ENCODE data around the gene LDHAL6A.
A peak's percentile ranks its signal among the peaks of the same experiment; 100 is the strongest.
"Not testable (repeated sequence)": the region's sequence is repeated elsewhere in the genome, so short reads cannot be mapped to it uniquely, and the experiment has no call there.

Gene LDHAL6A

DNA sequence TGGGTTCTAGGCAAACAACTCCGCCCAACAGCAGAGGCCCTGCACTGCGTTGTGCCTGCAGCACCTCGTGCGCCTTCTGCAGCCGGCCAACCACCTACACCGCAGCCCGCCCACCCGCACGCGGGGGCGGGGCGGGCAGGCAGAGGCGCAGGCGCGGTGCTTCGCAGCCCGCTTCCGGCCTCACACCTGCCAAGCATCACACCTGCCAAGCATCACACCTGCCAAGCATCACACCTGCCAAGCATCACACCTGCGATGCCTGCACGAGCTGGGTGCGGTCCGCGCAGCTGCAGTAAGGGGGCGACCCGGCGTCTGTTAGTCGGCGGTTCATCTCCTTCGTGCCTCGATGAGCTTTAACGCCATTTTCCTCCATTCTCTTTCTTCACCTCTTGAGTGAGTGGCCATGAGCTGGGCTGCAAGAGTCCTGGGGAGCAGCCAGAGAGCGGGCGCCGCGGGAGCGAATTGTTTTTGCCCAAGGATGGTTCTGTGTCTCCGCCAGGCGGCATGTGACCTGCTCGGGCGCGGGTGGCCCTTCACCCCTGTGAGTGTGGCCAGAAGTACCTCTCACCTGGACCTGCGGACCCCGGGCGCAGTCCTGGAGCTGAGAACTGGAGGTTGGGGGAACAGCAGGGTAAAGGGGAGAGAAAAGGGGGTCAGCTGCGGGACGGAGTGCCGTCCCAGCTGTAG is at the start of gene LDHAL6A:
Gene LDHAL6A, plus strand, starts transcription at position 171 of the 687 bp plus-strand sequence. CDS start 825 bp downstream, outside the sequence.
- DNase-seq: no peak

DNA sequence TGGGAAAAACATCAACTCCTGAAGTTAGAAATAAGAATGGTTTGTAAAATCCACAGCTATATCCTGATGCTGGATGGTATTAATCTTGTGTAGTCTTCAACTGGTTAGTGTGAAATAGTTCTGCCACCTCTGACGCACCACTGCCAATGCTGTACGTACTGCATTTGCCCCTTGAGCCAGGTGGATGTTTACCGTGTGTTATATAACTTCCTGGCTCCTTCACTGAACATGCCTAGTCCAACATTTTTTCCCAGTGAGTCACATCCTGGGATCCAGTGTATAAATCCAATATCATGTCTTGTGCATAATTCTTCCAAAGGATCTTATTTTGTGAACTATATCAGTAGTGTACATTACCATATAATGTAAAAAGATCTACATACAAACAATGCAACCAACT is 48.3 kb upstream of the LDHAL6A start:
- not testable (repeated sequence) for DNase-seq

DNA sequence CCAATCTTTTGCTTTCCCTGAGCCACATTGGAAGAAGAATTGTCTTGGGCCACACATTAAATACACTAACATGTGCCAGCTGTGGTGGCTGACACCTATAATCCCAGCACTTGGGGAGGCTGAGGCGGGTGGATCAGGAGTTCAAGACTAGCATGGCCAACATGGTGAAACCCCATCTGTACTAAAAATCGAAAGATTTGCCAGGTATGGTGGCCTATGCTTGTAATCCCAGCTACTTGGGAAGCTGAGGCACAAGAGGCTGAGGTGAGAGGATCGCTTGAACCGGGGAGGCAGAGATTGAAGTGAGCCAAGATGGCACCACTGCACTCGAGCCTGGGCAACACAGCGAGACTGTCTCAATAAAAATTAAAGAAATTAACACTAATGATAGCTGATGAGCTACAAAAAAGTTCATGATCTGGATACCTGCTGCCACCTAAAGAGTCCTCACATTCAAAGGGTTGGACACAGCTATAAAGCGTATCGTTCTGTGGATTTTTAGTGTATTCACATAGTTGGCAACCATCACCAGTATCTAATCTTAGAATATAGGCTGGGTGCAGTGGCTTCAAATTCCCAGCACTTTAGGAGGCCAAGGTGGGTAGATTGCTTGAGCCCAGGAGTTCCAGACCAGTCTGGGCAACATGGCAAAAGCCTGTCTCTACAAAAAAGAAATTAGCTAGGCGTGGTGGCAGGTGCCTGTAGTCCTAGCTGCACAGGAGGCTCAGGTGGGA is 46.9 kb upstream of the LDHAL6A start:
- DNase-seq: no peak

DNA sequence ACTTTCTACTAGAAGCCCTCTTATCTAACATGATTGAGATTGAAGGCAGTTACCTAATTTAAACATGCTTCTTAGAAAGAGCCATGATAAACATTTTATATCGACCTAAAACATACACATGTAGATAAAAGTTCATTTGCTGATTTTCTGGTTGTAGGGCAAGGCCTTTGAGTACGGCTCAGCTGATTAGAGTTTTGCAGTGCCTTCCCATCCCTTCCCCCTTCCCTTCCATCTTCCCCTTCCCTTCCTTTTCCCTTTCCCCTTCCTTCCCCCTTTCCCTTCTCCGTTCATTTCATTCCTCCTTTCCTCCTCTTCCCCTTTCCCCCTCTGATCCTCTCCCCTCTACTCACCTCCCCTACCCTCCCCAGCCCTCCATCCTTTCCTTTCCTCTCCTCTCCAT is 39.2 kb upstream of the LDHAL6A start:
- DNase-seq: no peak

DNA sequence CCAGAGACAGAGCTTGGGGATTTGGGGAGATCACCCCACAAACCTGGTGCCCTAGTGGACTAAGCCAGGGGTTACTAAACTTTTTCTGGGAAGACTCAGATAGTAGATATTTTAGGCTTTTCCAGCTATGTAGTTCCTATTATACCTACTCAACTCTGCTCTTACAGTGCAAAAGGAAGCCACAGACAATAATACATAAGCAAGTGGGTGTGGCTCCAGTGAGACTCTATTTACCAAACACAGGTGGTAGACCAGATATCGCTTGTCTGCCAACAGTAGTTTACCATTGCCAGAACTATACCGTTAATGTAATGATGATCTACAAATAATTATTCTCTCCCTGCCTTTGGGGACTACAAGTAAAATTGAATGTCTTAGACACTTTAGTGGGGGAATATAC is 36.6 kb upstream of the LDHAL6A start:
- DNase-seq: peak in 1 of 2 experiments; percentile 6

DNA sequence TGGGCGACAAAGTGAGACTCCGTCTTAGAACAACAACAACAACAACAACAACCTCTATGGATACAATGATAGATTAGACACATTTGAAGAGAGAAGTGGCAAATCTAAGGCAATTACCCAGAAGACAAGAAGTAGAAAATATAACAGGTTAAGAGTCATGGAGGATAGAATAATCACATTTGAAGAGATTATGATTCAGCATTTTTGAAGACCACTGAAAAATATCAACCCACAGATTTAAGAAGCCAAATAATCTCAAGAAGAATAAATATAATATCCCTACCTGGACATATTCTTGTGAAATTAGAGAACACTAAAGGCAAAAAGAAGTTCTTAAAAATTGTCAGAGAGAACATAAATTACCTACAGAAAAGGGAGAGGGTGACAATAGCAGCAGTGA is 35.6 kb upstream of the LDHAL6A start:
- no peak for DNase-seq

DNA sequence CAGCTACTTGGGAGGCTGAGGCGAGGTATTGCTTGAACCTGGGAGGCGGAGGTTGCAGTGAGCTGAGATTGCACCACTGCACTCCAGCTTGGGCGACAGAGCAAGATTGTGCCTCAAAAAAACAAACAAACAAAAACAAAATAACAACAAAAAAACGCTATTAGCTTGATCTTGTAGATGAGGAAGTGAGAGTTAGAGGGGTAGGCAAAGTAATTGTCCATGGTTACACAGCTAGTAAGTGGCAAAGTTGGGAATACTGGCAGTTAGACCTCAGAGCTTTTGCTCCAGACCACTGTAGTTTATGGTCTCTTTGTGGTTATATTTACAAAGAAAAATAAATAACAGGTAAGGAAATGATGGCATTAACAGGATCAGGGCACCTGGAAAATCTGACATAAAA is 28.4 kb upstream of the LDHAL6A start:
- no peak for DNase-seq

DNA sequence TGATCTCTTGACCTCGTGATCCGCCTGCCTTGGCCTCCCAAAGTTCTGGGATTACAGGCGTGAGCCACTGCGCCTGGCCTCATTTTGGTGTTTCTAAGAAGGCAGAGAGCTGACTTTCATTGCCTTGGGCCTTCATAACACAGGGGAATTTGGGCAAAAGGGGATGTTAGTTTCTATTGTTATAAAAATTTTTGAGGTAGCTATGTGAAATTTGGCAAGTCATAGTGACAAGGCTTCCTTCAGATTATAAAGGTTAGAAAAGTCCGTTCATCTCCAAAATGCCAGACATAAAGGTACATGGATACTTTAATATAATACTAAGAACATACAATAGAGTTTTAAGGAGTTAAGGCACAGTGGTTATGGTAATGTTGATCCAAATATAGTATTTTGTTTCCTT is 26.3 kb upstream of the LDHAL6A start:
- no peak for DNase-seq

DNA sequence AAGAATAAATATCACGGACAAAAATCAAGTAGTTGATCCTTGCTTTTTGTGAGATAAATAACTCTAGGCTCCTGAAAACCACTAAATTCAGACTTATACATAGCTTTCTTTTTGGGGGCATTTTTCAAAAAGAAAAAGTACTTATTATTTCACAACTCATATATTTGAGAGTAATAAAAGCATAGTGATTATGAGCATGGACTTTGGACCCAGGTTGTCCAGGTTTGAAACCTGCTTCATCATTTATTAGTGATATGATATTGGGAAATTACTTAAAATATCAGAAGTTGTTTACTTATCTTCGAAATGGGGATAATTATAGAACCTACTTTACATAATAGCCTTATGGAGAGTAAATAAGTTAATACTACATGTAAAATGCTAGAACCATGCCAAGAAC is 17.0 kb upstream of the LDHAL6A start:
- no peak for DNase-seq

DNA sequence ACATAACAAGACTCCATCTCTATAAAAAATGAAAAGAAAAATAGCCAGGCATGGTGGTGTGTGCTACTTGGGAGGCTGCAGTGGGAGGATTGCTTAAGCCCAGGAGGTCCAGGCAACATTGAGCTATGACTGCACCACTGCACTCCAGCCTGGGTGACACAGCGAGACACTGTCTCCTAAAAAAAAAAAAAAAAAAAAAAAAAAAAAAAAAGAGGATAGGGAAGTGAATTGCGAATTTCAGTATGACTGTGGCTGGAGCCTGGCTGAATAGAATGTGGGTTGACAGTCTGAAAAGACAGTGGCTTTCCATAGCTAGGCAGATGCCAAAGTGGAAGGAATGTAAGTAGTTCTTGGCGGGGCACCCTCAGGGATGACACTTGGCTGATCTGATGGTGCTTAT is 6.4 kb upstream of the LDHAL6A start:
- no peak for DNase-seq

DNA sequence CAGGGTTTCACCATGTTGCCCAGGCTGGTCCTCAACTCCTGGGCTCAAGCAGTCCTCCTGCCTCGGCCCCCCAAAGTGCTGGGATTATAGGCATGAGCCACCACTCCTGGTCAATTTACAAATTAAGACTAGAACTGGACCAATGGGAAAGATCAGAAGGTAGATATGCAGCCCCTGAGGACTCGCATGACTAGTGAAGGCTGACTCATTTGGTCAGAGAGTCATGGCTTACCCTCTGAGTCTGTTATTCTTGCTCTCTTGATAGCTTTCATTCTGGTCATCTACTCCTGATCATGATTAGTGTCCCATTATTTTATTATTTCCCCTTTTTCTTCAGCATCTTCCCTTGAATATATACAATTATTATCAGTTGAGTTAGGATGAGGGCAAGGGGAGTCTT is 2.7 kb upstream of the LDHAL6A start:
- no peak for DNase-seq

DNA sequence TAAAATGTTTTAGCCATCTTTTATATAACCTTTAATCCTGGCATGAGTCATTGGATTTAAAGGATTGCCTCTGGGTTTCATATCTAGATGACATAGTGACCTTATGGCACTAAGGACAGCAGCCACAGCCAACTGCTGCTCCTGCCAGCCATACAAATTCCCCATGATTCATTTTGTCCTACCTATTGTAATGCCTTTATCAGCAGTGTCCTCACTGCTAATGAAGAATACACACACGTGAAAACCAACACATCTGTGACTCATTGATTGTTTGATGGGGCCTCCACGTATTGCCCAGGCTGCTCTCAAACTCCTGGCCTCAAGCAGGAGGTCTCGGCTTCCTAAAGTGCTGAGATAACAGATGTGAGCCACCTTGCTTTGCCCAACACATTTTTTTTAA is 1.8 kb downstream of the LDHAL6A start:
- no peak for DNase-seq

DNA sequence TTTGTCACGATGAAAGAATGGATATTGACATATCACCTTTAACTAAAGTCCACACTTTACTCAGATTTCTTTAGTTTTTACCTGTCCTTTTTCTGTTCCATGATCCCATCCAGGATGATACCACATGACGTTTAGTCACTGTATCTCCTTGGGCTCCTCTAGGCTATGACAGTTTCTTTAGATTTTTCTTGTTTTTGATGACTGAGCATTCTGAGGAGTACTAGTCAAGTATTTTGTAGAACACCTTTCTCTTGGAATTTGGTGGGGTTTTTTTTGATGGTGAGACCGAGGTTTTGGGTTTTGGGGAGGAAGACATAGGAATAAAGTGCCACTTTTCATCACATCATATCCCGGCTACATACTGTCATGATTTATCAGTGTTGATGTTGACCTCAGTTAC is 4.0 kb downstream of the LDHAL6A start:
- DNase-seq: no peak

DNA sequence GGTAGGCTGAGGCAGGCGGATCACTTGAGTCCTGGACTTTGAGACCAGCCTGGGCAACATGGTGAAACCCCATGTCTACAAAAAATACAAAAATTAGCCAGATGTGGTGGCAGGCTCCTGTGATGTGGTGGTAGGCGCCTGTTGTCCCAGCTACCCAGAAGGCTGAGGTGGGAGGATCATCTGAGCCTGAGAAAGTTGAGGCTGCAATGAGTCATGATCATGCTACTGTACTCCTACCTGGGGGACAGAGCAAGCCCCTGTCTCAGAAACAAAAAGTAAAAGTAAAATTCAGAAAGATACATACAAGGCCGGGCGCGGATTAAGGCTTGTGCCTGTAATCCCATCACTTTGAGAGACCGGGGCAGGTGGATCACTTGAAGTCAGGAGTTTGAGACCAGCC is 6.3 kb downstream of the LDHAL6A start:
- DNase-seq: no peak

DNA sequence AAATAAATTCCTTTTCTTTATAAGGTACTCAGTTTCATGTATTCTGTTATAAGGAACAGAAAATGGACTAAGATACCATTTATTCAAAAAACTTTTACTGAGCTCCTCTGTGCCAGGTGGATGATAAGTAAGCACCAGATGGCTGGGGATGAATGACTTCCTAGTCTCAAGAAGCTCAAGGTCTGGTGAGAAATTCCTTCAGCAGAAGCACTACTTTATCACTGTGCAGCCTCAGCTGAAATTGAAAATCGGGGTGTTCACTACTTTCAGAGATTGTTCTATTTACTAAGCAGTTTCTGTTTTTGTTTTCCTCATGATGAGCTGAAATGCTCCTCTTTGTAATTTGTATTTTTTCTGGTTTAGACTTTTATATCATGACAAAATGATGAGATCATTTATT is 7.8 kb downstream of the LDHAL6A start:
- DNase-seq: no peak

DNA sequence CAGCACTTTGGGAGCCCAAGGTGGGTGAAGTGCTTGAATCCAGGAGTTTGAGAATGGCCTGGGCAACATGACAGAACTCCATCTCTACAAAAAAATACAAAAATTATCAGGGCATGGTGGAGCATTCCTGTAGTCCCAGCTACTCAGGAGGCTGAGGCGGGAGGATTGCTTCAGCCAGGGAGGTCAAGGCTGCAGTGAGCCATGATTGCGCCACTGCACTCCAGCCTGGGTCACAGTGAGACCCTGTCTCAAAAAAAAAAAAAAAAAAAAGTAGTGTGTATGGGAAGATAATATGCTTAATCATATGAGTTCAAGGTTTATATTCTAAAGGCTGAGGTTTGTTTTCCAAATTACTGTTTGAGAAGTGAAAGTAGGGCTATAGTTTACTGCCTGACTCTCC is 10.7 kb downstream of the LDHAL6A start:
- DNase-seq: no peak

DNA sequence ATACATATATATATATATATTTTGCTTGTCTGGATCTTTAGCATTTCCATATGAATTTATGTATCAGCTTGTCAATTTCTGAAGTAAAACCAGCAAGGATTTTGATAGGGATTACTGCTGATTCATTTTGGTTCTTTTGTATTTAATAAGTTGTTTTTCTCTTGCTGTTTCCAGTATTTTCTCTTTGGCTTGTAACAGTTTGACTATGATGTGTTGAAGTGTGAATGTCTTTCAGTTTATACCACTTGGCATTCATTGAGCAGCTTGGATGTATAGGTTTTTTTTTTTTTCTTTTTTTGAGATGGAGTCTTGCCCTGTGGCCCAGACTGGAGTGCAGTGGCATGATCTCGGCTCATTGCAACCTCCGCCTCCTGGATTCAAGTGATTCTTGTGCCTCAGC is 12.4 kb downstream of the LDHAL6A start:
- DNase-seq: no peak

DNA sequence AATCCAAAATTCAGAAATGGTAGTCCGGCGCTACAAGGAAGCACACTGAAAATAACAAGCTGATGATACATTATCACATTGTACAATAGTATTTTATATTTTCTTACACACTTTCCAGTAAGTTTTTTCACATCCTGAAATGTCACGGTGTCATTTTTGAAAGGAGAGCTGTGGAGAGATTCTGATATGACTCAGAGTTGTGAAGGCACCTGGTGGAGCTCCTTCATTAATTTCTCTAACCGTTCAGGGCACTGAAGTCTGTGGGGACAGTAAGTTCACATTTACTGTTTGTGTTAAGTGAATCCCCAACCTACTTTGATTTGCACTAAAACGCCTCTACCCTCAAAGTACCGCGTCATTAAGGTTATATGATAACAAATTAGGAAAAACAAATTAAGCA is 13.3 kb downstream of the LDHAL6A start:
- no peak for DNase-seq

DNA sequence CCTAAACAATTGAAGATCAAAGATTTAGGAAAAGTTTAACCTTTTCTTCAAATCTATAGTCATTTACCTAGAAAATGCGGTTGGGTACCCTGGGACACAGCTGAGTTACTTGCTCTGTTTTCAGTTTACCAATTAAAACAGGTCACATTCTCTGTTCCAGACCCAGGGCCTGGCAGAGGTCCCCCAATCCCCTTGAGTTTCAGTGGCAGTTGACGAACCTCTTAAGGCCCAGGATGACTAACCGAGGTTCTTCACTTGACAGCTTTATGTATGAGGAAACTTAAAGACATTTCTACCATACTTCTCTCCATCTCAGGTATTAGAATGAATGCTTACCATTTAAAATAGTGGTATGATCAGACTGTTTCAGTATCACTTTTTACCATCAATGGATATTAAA is 16.3 kb downstream of the LDHAL6A start:
- no peak for DNase-seq

DNA sequence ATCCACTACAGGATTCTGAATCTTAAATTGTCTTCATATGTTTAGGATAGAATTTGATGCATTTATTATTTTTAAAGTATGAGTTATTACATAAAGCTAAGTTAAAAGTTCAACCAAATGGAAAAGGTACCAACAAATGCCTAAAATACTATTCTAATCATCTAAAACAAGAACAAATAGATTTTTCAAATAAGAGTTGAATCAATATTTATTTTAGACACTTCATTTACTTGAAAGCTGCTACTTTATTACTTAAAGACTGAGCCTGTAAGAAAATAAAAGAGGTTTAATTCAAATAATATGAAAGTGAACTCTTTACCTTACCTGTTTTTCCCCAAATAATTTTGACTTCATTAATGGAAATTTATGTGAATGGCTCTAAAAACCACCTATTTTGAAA is 16.9 kb downstream of the LDHAL6A start:
- DNase-seq: no peak

DNA sequence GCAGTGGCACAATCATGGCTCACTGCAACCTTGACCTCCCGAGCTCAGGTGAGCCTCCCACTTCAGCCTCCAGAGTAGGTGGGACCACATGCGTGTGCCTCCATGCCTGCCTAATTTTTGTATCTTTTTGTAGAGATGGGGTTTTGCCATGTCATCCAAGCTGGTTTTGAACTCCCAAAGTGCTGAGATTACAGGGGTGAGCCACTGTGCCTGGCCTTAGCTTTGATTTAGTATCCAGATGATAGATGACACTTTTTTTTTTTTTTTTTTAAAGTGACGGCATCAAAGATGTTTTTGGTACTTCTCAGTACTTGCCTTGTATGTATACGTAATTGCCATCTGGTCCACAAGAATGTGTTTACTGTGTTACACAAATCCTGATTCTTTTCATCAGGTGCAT is 23.4 kb downstream of the LDHAL6A start:
- DNase-seq: no peak

DNA sequence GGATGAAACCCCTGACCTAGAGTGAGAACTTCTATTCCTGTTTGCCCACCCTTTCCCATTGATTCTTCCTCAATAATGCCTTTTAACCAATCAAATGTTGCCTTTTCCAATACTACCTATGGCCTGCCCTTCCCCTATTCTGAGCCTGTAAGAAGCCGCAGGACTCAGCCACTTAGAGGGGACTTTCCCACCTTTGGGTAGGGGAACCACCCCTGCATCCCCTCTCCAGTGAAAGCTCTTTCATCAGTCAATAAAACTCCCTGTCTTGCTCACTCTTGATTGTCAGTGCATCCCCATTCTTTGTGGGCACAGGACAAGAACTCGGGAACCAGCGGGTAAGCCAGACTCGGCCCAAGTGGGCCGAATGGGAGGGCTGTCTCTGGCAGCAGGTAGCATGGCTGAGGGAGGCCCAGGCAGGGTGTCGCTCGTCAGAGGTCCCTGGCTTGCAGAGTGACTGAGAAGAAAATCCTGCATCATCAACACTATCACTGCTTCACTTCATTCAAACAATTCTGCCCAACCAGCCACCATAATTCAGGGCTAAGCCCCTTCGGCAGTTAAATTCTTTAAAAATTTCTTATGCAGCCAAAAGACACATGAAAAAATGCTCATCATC is 30.4 kb downstream of the LDHAL6A start:
- DNase-seq: no peak

DNA sequence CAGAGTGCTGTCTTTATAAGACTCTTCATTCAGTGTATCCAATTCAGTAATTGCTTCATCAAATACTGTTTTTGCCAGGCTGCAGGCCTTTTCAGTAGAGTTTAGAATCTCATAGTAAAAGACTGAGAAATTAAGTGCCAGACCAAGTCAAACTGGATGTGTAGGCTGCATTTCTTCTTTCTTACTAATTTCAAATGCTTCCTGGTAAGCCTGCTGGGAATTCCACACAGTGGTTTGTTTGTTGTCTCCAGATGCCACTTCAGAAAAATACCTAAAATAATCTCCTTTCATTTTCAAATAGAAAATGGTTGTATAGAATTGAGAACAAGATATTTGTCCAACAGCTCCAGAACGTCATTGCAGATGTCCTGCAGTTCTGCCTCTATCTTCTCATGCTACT is 34.7 kb downstream of the LDHAL6A start:
- DNase-seq: no peak

DNA sequence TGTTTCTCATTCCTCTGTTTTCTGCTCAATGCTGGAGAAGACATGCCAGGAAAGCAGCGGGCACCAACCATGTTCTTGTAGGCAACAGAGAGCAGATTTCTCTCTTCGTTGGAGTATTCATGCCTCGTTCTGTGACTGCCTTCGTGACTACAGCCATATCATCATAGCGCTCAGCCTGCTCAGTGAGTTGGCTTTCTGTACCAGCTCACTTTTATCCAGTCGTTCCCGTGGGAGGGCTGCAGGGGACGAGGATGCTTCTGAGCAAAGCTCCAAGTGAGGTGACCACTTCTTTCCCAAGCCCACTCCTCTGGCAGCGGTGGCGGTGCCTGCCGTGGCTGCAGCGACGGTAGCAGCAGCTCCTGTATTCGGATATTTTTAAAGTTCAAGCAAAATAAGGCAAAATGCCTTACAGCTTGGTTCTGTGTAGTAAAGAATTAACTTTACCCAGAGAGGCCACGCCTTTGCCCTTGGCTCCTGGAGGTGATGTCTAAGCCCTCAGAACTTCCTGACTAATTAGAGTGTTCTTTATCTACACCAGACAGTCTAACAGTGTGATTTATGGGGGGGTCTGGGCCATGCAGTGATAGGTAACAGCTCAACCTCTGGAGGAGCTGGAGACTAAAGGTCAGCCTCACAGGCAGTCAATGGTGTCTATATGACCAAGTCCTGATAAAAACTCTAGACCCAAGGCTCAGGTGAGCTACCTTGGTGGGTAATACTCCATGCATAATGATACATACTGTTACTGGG is 35.3 kb downstream of the LDHAL6A start:
- no peak for DNase-seq

Measured in NCI-H2081 (cell line).